Measurements from ENCODE around the gene GRID1.

- no peak for TF ChIP-seq EZH2 (IDR thresholded peaks at IDR 0.05; ENCODE audit: low read length, unreplicated experiment)
- TF ChIP-seq EZH2phosphoT487 (IDR thresholded peaks at IDR 0.05; ENCODE audit: borderline replicate concordance, low read length): no peak
Observed at GRCh38 chr10:86205306-86206239, 161.0 kb downstream of the GRID1 start.

Data from PC-3 (cell line).